ENCODE data around the gene PADI4. TPM values are rescaled to one million over a fixed set of nuclear protein-coding genes. Genes with fewer than 3 reads are reported as not detected.

Gene PADI4
- total and polyA plus RNA-seq, 4 donors, result 0.32 to 6.1 (median 0.90) TPM

- TF ChIP-seq GABPA (IDR thresholded peaks at IDR 0.05 in 1 of 2, conservative IDR thresholded peaks at IDR 0.05 in 1 of 2) (no peak), FOXA1 (IDR thresholded peaks at IDR 0.05) (no peak)
Observed at GRCh38 chr1:17301767-17302166, 6.2 kb upstream of the PADI4 start (continued).

GRCh38 chr1:17304151-17304825, 3.7 kb upstream of the PADI4 start:
- TF ChIP-seq ZBTB33 (IDR thresholded peaks at IDR 0.05) (no peak), FOXA2 (IDR thresholded peaks at IDR 0.05) (no peak), TAF1 (conservative IDR thresholded peaks at IDR 0.05) (no peak), GABPA (IDR thresholded peaks at IDR 0.05 in 1 of 2, conservative IDR thresholded peaks at IDR 0.05 in 1 of 2) (no peak), ATF3 (IDR thresholded peaks at IDR 0.05) (no peak), MAX (IDR thresholded peaks at IDR 0.05) (no peak), EGR1 (IDR thresholded peaks at IDR 0.05; ENCODE audit: low read depth in 2 of 2) (no peak), RXRA (IDR thresholded peaks at IDR 0.05) (no peak), CTCF (IDR thresholded peaks at IDR 0.05; ENCODE audit: low read depth, low read length, missing input control) (no peak), NR2F2 (IDR thresholded peaks at IDR 0.05) (no peak), RAD21 (IDR thresholded peaks at IDR 0.05) (no peak), HNF4A (conservative IDR thresholded peaks at IDR 0.05) (no peak)
- DNase-seq (ENCODE audit: low spot score), result no peak
- Histone ChIP-seq H3K36me3 (ENCODE audit: control insufficient read depth in 4 of 4, insufficient read depth in 3 of 4, low read depth in 1 of 4, low read length in 3 of 4) (no peaks in the 10 kb centered on the region), H3K27ac (ENCODE audit: low read depth in 1 of 2, low read length in 2 of 2) (peak overlapping the region in 1 of 2 donors; percentile 3), H3K9ac (ENCODE audit: low read depth in 1 of 2, low read length in 2 of 2) (no peak overlapping the region), H3K27me3 (ENCODE audit: control insufficient read depth in 4 of 4, insufficient read depth in 4 of 4, low read length in 3 of 4) (peaks cover 0 to 3% (median 0%) of the 10 kb centered on the region in 4 donors), H3K4me3 (ENCODE audit: low read depth in 1 of 3, low read length in 3 of 3) (no peak overlapping the region), H3K9me3 (ENCODE audit: control insufficient read depth in 4 of 4, low read length in 3 of 4) (peaks cover 0 to 3% (median 0%) of the 10 kb centered on the region in 4 donors), H3K4me1 (ENCODE audit: control insufficient read depth in 4 of 4, insufficient read depth in 4 of 4, low read length in 3 of 4) (no peaks in the 10 kb centered on the region)
- WGBS, result 37% methylated on average over 6 of the region's 6 CpGs

GRCh38 chr1:17304826-17305175, 3.2 kb upstream of the PADI4 start:
- H3K9ac ChIP-seq (ENCODE audit: low read depth in 1 of 2, low read length in 2 of 2), result no peak overlapping the region
- peaks cover 0 to 3% (median 0%) of the 10 kb centered on the region in 4 donors for H3K9me3 ChIP-seq (ENCODE audit: control insufficient read depth in 4 of 4, low read length in 3 of 4)
- H3K4me1 ChIP-seq (ENCODE audit: control insufficient read depth in 4 of 4, insufficient read depth in 4 of 4, low read length in 3 of 4), result no peaks in the 10 kb centered on the region
- H3K4me3 ChIP-seq (ENCODE audit: low read depth in 1 of 3, low read length in 3 of 3), result no peak overlapping the region
- H3K27me3 ChIP-seq (ENCODE audit: control insufficient read depth in 4 of 4, insufficient read depth in 4 of 4, low read length in 3 of 4), result peaks cover 0 to 7% (median 0%) of the 10 kb centered on the region in 4 donors
- no peaks in the 10 kb centered on the region for H3K36me3 ChIP-seq (ENCODE audit: control insufficient read depth in 4 of 4, insufficient read depth in 3 of 4, low read depth in 1 of 4, low read length in 3 of 4)
- no peak overlapping the region for H3K27ac ChIP-seq (ENCODE audit: low read depth in 1 of 2, low read length in 2 of 2)
- WGBS, result 59% methylated on average over 6 of the region's 6 CpGs
- no peak for DNase-seq (ENCODE audit: low spot score)
- TF ChIP-seq GABPA (IDR thresholded peaks at IDR 0.05 in 1 of 2, conservative IDR thresholded peaks at IDR 0.05 in 1 of 2) (no peak), RXRA (IDR thresholded peaks at IDR 0.05) (no peak), EGR1 (IDR thresholded peaks at IDR 0.05; ENCODE audit: low read depth in 2 of 2) (no peak), RAD21 (IDR thresholded peaks at IDR 0.05) (no peak), SP1 (IDR thresholded peaks at IDR 0.05) (no peak), HNF4G (IDR thresholded peaks at IDR 0.05) (no peak), MAX (IDR thresholded peaks at IDR 0.05) (no peak), ZBTB33 (IDR thresholded peaks at IDR 0.05) (no peak), ATF3 (IDR thresholded peaks at IDR 0.05) (no peak), CTCF (IDR thresholded peaks at IDR 0.05; ENCODE audit: low read depth, low read length, missing input control) (no peak)
